WTC11 (cell line): Measurements from ENCODE around the gene RGSL1. TPM values are rescaled to one million over a fixed set of nuclear protein-coding genes. Genes with fewer than 3 reads are reported as not detected.

Experiments used
- ATAC-seq: fragments of 200-7000 bp; cut with Tn5 transposase; 2 replicates; pipeline ENCODE4 v1.10.0; 2021; ENCODE audit warnings: mild to moderate bottlenecking, moderate library complexity
- CTCF ChIA-PET: fragments of 300-600 bp; sonication (Branson Sonifier 250); formaldehyde crosslinking; loops from one replicate; lab custom pipeline; 2021; ENCODE audit warnings: antibody characterized with exemption; lab: Charles Lee
- POLR2A ChIA-PET: fragments of 350-600 bp; sonication (Branson Sonifier 250); formaldehyde crosslinking; loops from one replicate; lab custom pipeline; 2021; ENCODE audit warnings: antibody characterized with exemption; lab: Charles Lee
- DNase-seq: peaks from one replicate; pipeline ENCODE4 v3.0.0; 2021; ENCODE audit warnings: low spot score
- H3K27ac Mint-ChIP-seq: 2 replicates; pipeline ENCODE4 v1.8.0; 2021; ENCODE audit warnings: mixed read lengths
- H3K27me3 Mint-ChIP-seq: 2 replicates; pipeline ENCODE4 v1.8.0; 2021; ENCODE audit warnings: low read depth, mild to moderate bottlenecking, moderate library complexity, mixed read lengths
- H3K36me3 Mint-ChIP-seq: 2 replicates; pipeline ENCODE4 v1.8.0; 2021; ENCODE audit warnings: mixed read lengths
- H3K4me1 Mint-ChIP-seq: 2 replicates; pipeline ENCODE4 v1.8.0; 2022; ENCODE audit warnings: mixed read lengths
- H3K4me3 Mint-ChIP-seq: 2 replicates; pipeline ENCODE4 v1.8.0; 2021; ENCODE audit warnings: mild to moderate bottlenecking, moderate library complexity, mixed read lengths
- H3K9me3 Mint-ChIP-seq: 2 replicates; pipeline ENCODE4 v1.8.0; 2021; ENCODE audit warnings: mixed read lengths
- CBFB ChIP-seq: sonication (generic); formaldehyde crosslinking; IDR thresholded peaks from 2 replicates; pipeline ENCODE4 v1.8.1; 2022; ENCODE audit warnings: mild to moderate bottlenecking, low read depth, missing genetic modification reagents
- FOXJ3 ChIP-seq: sonication (generic); formaldehyde crosslinking; IDR thresholded peaks from 2 replicates; pipeline ENCODE4 v1.9.0; 2021; ENCODE audit warnings: missing genetic modification reagents, mild to moderate bottlenecking, borderline replicate concordance
- GRHL2 ChIP-seq: fragments of 250-450 bp; sonication (Bioruptor Pico); IDR thresholded peaks from 2 replicates; pipeline ENCODE4 v1.8.0; 2022; ENCODE audit warnings: mild to moderate bottlenecking, moderate library complexity; ENCODE audit not compliant: insufficient replicate concordance, severe bottlenecking
- NFE2L1 ChIP-seq: sonication (generic); formaldehyde crosslinking; IDR thresholded peaks from 2 replicates; pipeline ENCODE4 v1.8.1; 2023; ENCODE audit warnings: missing genetic modification reagents
- RELA ChIP-seq: sonication (generic); formaldehyde crosslinking; IDR thresholded peaks from 2 replicates; pipeline ENCODE4 v1.8.1; 2022; ENCODE audit warnings: missing genetic modification reagents, mild to moderate bottlenecking, borderline replicate concordance
- RORB ChIP-seq: fragments of 250-450 bp; sonication (Bioruptor Pico); IDR thresholded peaks from 2 replicates; pipeline ENCODE4 v1.9.0; 2021; ENCODE audit warnings: mild to moderate bottlenecking
- ZNF121 ChIP-seq: sonication (generic); formaldehyde crosslinking; IDR thresholded peaks from 2 replicates; pipeline ENCODE4 v1.8.0; 2023; ENCODE audit warnings: missing genetic modification reagents
- total RNA-seq: library from RNA; stranded (reverse); gene quantifications from 3 replicates; pipeline ENCODE4 v1.2.3, GENCODE V29; 2021
- TF ChIP-seq, protein P1 (sequence below): sonication (generic); formaldehyde crosslinking; IDR thresholded peaks from 2 replicates; pipeline ENCODE4 v1.8.0; 2022; ENCODE audit warnings: mild to moderate bottlenecking, missing genetic modification reagents
- TF ChIP-seq, protein P2 (sequence below): sonication (generic); formaldehyde crosslinking; IDR thresholded peaks from 2 replicates; pipeline ENCODE4 v1.8.1; 2022; ENCODE audit warnings: low read depth, mild to moderate bottlenecking, moderate library complexity, missing genetic modification reagents, borderline replicate concordance
- TF ChIP-seq, protein P3 (sequence below): fragments of 250-450 bp; sonication (Bioruptor Pico); IDR thresholded peaks from 2 replicates; pipeline ENCODE4 v1.9.0; 2021; ENCODE audit warnings: mild to moderate bottlenecking, borderline replicate concordance
- TF ChIP-seq, protein P4 (sequence below): sonication (generic); formaldehyde crosslinking; IDR thresholded peaks from 2 replicates; pipeline ENCODE4 v1.8.1; 2023; ENCODE audit warnings: mild to moderate bottlenecking, moderate library complexity, missing genetic modification reagents
- TF ChIP-seq, protein P5 (sequence below): fragments of 250-450 bp; sonication (Bioruptor Pico); IDR thresholded peaks from 2 replicates; pipeline ENCODE4 v1.8.0; 2021; ENCODE audit warnings: mild to moderate bottlenecking

Gene RGSL1
- total RNA-seq, 1 experiment from 2014 or later, result not detected

DNA sequence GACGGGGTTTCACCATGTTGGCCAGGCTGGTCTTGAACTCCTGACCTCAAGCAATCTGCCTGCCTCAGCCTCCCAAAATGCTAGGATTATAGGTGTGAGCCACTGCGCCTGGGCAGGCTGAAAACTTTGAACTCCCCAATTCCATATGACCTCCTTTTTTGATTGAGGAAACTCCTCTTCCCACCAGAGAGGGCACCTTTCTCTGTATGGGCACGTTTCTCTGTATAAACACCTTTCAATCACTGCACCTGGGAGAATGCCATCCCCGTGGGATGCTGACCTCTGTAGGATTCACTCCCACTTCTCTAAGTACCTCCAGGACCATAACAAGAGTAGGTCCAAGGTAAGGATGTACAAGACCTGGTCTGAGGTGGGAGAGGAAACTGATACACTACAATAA, 39.8 kb upstream of the RGSL1 start:
- ChIA-PET CTCF (interaction anchor here (1.2 to 1.4 kb wide), 2 partner anchors 11 to 329 kb away, joined by 4 read pairs; no protein-coding TSS in a partner anchor), POLR2A (no interaction called here)
- ATAC-seq, result peak; percentile 67
- no peak for TF ChIP-seq ZNF121 (CRISPR knock-in tag)
- TF ChIP-seq FOXJ3, result no peak
- no peak for TF ChIP-seq GRHL2
- TF ChIP-seq, protein P1, sequence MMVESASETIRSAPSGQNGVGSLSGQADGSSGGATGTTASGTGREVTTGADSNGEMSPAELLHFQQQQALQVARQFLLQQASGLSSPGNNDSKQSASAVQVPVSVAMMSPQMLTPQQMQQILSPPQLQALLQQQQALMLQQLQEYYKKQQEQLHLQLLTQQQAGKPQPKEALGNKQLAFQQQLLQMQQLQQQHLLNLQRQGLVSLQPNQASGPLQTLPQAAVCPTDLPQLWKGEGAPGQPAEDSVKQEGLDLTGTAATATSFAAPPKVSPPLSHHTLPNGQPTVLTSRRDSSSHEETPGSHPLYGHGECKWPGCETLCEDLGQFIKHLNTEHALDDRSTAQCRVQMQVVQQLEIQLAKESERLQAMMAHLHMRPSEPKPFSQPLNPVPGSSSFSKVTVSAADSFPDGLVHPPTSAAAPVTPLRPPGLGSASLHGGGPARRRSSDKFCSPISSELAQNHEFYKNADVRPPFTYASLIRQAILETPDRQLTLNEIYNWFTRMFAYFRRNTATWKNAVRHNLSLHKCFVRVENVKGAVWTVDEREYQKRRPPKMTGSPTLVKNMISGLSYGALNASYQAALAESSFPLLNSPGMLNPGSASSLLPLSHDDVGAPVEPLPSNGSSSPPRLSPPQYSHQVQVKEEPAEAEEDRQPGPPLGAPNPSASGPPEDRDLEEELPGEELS (CRISPR knock-in tag), result no peak
- no peak for TF ChIP-seq CBFB (CRISPR knock-in tag)
- TF ChIP-seq, protein P2, sequence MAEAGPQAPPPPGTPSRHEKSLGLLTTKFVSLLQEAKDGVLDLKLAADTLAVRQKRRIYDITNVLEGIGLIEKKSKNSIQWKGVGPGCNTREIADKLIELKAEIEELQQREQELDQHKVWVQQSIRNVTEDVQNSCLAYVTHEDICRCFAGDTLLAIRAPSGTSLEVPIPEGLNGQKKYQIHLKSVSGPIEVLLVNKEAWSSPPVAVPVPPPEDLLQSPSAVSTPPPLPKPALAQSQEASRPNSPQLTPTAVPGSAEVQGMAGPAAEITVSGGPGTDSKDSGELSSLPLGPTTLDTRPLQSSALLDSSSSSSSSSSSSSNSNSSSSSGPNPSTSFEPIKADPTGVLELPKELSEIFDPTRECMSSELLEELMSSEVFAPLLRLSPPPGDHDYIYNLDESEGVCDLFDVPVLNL, result no peak
- no peak for TF ChIP-seq NFE2L1 (CRISPR knock-in tag)
- no peak overlapping the region for H3K4me3 Mint-ChIP-seq
- peaks cover 6% of the 10 kb centered on the region for H3K36me3 Mint-ChIP-seq
- peaks cover 6% of the 10 kb centered on the region; the same call in 1 of the 2 replicates for H3K4me1 Mint-ChIP-seq
- H3K27ac Mint-ChIP-seq, result no peak overlapping the region
- H3K27me3 Mint-ChIP-seq, result no peaks in the 10 kb centered on the region
- no peak for DNase-seq
- H3K9me3 Mint-ChIP-seq, result peaks cover 16% of the 10 kb centered on the region

DNA sequence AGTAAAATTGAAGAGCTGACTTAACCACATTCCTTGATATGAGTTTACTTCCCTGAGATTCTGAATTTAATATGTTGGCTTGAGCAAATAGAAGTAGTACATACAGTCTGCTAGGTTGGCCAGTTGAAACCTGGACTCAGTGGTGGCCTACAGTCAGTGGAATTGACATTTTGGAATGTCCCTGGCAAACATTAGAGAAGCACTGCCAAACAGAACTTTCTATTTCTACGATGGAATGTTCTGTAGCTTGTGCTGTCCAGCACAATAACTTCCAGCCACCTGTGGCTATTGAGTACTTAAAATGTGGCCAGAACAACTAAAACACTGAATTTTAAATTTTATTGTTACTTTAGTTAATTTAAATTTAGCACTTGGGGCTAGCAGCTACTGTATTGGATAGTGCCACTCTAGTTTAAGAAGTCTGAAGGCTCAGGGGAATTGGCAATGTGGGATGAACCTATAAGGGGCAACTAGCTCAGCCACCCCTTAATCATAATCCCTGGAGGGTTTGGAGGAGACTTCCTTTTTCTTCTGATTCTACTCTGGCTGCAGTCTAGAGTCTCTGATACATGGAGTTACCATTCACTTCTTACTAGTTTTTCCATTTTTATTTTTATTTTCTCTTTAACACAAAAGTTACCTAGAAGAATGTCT, 39.2 kb upstream of the RGSL1 start:
- Mint-ChIP-seq H3K4me3 (no peak overlapping the region), H3K27ac (no peak overlapping the region), H3K4me1 (peaks cover 6% of the 10 kb centered on the region; the same call in 1 of the 2 replicates), H3K9me3 (peaks cover 10% of the 10 kb centered on the region), H3K36me3 (peaks cover under 1% of the 10 kb centered on the region), H3K27me3 (no peaks in the 10 kb centered on the region)
- ChIA-PET CTCF (interaction anchor here (1.2 to 1.4 kb wide), 2 partner anchors 11 to 330 kb away, joined by 4 read pairs; no protein-coding TSS in a partner anchor), POLR2A (no interaction called here)
- DNase-seq, result no peak
- TF ChIP-seq RELA (no peak), RORB (CRISPR knock-in tag) (no peak)
- TF ChIP-seq, protein P3, sequence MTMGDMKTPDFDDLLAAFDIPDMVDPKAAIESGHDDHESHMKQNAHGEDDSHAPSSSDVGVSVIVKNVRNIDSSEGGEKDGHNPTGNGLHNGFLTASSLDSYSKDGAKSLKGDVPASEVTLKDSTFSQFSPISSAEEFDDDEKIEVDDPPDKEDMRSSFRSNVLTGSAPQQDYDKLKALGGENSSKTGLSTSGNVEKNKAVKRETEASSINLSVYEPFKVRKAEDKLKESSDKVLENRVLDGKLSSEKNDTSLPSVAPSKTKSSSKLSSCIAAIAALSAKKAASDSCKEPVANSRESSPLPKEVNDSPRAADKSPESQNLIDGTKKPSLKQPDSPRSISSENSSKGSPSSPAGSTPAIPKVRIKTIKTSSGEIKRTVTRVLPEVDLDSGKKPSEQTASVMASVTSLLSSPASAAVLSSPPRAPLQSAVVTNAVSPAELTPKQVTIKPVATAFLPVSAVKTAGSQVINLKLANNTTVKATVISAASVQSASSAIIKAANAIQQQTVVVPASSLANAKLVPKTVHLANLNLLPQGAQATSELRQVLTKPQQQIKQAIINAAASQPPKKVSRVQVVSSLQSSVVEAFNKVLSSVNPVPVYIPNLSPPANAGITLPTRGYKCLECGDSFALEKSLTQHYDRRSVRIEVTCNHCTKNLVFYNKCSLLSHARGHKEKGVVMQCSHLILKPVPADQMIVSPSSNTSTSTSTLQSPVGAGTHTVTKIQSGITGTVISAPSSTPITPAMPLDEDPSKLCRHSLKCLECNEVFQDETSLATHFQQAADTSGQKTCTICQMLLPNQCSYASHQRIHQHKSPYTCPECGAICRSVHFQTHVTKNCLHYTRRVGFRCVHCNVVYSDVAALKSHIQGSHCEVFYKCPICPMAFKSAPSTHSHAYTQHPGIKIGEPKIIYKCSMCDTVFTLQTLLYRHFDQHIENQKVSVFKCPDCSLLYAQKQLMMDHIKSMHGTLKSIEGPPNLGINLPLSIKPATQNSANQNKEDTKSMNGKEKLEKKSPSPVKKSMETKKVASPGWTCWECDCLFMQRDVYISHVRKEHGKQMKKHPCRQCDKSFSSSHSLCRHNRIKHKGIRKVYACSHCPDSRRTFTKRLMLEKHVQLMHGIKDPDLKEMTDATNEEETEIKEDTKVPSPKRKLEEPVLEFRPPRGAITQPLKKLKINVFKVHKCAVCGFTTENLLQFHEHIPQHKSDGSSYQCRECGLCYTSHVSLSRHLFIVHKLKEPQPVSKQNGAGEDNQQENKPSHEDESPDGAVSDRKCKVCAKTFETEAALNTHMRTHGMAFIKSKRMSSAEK (CRISPR knock-in tag), result no peak
- TF ChIP-seq, protein P4, sequence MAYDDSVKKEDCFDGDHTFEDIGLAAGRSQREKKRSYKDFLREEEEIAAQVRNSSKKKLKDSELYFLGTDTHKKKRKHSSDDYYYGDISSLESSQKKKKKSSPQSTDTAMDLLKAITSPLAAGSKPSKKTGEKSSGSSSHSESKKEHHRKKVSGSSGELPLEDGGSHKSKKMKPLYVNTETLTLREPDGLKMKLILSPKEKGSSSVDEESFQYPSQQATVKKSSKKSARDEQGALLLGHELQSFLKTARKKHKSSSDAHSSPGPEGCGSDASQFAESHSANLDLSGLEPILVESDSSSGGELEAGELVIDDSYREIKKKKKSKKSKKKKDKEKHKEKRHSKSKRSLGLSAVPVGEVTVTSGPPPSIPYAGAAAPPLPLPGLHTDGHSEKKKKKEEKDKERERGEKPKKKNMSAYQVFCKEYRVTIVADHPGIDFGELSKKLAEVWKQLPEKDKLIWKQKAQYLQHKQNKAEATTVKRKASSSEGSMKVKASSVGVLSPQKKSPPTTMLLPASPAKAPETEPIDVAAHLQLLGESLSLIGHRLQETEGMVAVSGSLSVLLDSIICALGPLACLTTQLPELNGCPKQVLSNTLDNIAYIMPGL (CRISPR knock-in tag), result no peak
- no peak for ATAC-seq

DNA sequence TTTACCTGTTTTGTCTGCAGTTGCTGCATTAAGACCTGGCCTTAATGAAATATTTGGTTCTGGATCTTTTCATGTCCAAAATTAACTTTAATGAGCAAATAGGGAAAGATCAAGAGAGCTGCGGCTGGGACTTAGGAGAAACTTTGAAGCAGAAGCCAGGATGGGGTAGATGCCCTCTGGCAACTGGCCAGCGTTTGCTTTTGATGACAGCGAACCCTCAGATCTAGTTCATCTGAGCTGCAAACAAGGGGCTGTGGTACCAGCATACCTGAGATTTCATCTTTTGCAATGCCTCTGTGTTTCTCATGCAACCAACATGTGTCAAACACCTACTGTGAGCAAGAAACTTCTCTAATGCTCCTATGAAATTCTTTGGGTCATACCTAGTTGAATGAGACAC, 36.5 kb upstream of the RGSL1 start:
- Mint-ChIP-seq H3K4me1 (peaks cover 6% of the 10 kb centered on the region; the same call in 1 of the 2 replicates), H3K9me3 (peaks cover 5% of the 10 kb centered on the region; the same call in 1 of the 2 replicates)
- CTCF ChIA-PET, result no interaction called here

More for the DNA sequence above, 36.5 kb upstream of the RGSL1 start:
- Mint-ChIP-seq H3K36me3 (no peaks in the 10 kb centered on the region), H3K4me3 (no peak overlapping the region), H3K27me3 (no peaks in the 10 kb centered on the region), H3K27ac (no peak overlapping the region)
- TF ChIP-seq, protein P5, sequence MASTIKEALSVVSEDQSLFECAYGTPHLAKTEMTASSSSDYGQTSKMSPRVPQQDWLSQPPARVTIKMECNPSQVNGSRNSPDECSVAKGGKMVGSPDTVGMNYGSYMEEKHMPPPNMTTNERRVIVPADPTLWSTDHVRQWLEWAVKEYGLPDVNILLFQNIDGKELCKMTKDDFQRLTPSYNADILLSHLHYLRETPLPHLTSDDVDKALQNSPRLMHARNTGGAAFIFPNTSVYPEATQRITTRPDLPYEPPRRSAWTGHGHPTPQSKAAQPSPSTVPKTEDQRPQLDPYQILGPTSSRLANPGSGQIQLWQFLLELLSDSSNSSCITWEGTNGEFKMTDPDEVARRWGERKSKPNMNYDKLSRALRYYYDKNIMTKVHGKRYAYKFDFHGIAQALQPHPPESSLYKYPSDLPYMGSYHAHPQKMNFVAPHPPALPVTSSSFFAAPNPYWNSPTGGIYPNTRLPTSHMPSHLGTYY (CRISPR knock-in tag), result no peak
- no peak for DNase-seq
- no peak for ATAC-seq
- POLR2A ChIA-PET, result no interaction called here
